Progenitor cell of endocrine pancreas (in vitro differentiated cells): ENCODE results near the gene VSIR. TPM values are rescaled to one million over a fixed set of nuclear protein-coding genes. Genes with fewer than 3 reads are reported as not detected.

Source experiments
- DNase-seq: peaks from one replicate; pipeline ENCODE4 v3.0.0; 2021; ENCODE audit warnings: low spot score; ENCODE audit not compliant: unreplicated experiment
- H3K27ac Mint-ChIP-seq: 2 replicates; pipeline ENCODE4 v1.8.0; 2021; ENCODE audit warnings: mild to moderate bottlenecking, moderate library complexity, mixed read lengths
- H3K27me3 Mint-ChIP-seq: 2 replicates; pipeline ENCODE4 v1.8.0; 2021; ENCODE audit warnings: mixed read lengths
- H3K36me3 Mint-ChIP-seq: 2 replicates; pipeline ENCODE4 v1.8.0; 2022; ENCODE audit warnings: mixed read lengths; ENCODE audit not compliant: insufficient read depth
- H3K4me1 Mint-ChIP-seq: 2 replicates; pipeline ENCODE4 v1.8.0; 2021; ENCODE audit warnings: low read depth, mixed read lengths
- H3K4me3 Mint-ChIP-seq: 2 replicates; pipeline ENCODE4 v1.8.0; 2021; ENCODE audit warnings: low read depth, mild to moderate bottlenecking, moderate library complexity, mixed read lengths
- H3K9me3 Mint-ChIP-seq: 2 replicates; pipeline ENCODE4 v1.8.0; 2021; ENCODE audit warnings: low read depth, mixed read lengths
- total RNA-seq: library from RNA; stranded (reverse); gene quantifications from 2 replicates; pipeline ENCODE4 v1.2.1, GENCODE V29; 2021
- TF ChIP-seq, protein P1 (sequence below): fragments of 200-600 bp; sonication (generic); IDR thresholded peaks from one replicate; pipeline ENCODE4 v1.5.0; 2021; ENCODE audit warnings: antibody characterized with exemption, mild to moderate bottlenecking; ENCODE audit not compliant: unreplicated experiment

Gene VSIR
- total RNA-seq, 1 donor from 2014 or later: 2.6 TPM

DNA sequence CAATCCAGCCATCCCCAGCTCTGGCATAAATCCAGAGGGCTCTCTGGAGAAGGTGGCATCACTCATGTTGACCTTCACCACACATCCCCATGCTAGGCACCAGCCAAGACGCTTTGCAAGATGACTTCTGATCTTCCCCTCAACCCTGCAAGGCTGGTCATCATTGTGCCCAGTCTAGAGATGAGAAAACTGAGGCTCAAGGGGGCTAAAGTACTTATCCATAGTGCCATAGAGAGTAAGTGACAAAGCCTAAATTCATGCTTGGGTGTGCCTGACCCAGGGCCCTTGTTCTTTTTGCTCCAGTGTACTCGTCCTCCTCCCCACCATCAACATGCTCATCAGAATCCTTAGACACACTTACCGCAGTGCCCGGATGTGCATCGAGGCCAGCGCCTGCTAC, 52.0 kb downstream of the VSIR start:
- Mint-ChIP-seq H3K27ac (no peak overlapping the region), H3K4me1 (peaks cover 3% of the 10 kb centered on the region), H3K9me3 (no peaks in the 10 kb centered on the region), H3K27me3 (peaks cover 20% of the 10 kb centered on the region), H3K36me3 (no peaks in the 10 kb centered on the region), H3K4me3 (no peak overlapping the region)
- no peak for DNase-seq
- TF ChIP-seq, protein P1, sequence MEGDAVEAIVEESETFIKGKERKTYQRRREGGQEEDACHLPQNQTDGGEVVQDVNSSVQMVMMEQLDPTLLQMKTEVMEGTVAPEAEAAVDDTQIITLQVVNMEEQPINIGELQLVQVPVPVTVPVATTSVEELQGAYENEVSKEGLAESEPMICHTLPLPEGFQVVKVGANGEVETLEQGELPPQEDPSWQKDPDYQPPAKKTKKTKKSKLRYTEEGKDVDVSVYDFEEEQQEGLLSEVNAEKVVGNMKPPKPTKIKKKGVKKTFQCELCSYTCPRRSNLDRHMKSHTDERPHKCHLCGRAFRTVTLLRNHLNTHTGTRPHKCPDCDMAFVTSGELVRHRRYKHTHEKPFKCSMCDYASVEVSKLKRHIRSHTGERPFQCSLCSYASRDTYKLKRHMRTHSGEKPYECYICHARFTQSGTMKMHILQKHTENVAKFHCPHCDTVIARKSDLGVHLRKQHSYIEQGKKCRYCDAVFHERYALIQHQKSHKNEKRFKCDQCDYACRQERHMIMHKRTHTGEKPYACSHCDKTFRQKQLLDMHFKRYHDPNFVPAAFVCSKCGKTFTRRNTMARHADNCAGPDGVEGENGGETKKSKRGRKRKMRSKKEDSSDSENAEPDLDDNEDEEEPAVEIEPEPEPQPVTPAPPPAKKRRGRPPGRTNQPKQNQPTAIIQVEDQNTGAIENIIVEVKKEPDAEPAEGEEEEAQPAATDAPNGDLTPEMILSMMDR: no peak

DNA sequence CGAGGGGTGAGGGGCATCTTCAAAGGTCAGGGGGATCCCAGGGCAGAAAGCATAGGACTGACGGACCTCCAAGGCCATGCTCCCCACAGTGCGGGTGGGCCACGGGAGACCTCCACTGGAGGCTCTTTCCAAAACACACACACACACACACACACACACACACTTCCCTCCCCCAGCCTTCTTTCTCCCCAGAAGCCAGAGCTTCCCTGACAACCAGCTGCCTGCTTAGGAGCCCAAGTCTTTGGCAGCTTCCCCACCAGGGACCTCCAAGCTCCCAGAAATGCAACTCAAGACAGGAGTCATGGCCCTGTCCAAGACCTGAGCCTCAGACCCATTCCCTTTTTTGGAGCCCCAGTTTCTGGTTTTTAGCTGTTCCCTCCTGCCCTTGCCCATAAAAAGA, 53.0 kb downstream of the VSIR start:
- TF ChIP-seq, protein P1: no peak
- Mint-ChIP-seq H3K4me3 (no peak overlapping the region), H3K27ac (no peak overlapping the region), H3K9me3 (no peaks in the 10 kb centered on the region), H3K36me3 (no peaks in the 10 kb centered on the region), H3K27me3 (peaks cover 20% of the 10 kb centered on the region), H3K4me1 (no peaks in the 10 kb centered on the region)
- DNase-seq: no peak

DNA sequence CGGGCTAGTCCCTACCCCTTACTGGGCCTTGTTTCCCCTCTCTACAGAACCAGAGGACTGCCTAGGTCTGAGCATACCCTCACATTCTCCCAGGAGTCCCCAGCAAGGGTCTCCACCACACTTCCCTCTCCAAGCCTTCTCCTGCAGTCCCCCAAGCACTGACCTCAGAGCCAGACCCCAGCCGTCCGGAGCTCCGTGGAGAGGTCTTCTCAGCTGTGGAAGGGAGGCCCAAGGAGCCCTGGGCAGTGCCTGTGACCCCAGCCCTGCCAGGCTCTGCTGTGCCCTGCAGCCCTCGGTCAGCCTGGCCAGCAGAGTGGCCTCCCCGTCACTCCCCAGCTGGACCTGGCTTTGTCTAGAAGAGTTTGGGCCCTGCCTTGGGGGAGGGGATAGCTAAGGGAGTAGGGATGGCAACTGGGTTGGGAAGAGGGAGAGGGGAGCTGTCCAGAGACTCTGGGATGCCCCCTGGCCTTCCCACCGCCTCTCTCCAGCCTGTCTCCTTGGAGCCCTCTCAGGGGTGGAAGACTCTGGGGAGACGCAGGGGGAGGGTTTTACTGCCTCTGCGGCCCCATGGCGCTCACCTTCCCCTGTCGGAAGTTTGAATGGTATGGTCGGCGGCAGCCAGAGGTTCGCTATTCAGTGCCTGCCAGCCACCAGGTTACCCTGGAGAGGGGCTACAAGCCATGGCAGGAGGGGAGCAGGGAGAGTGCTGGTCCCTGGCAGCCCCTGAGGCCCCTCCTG, 53.7 kb downstream of the VSIR start, which contains the start of gene C10orf105:
TSS of gene C10orf105 (minus strand) at position 315 of the 738 bp plus-strand sequence. CDS start 3,441 bp downstream, outside the sequence.
- no peak for DNase-seq
- Mint-ChIP-seq H3K4me3 (no peak within 1 kb of the TSS), H3K27ac (no peak within 1 kb of the TSS), H3K27me3 (peaks cover 20% of the 10 kb centered on the region), H3K9me3 (no peaks in the 10 kb centered on the region), H3K4me1 (no peaks in the 10 kb centered on the region), H3K36me3 (no peaks in the 10 kb centered on the region)
- TF ChIP-seq, protein P1: no peak

DNA sequence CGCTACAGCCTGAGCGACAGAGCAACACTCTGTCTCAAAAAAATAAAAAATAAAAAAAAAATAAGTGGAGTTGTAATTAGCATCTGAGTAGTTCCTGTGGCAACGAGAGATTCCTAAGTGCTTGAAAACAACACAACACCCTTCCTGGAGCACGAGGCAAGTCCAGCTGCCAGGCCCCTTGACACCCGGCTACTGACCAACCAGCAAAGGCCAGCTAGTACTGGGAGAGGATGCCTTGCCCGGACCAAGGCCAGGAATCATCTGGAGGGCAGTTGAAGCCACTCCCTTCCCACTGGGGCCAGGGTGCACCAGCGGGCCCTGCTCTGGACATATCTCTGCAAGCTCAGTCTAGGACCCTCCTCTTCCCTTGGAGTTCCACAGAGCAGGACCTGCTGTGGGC, 54.3 kb downstream of the VSIR start:
- H3K27ac Mint-ChIP-seq: no peak overlapping the region

DNA sequence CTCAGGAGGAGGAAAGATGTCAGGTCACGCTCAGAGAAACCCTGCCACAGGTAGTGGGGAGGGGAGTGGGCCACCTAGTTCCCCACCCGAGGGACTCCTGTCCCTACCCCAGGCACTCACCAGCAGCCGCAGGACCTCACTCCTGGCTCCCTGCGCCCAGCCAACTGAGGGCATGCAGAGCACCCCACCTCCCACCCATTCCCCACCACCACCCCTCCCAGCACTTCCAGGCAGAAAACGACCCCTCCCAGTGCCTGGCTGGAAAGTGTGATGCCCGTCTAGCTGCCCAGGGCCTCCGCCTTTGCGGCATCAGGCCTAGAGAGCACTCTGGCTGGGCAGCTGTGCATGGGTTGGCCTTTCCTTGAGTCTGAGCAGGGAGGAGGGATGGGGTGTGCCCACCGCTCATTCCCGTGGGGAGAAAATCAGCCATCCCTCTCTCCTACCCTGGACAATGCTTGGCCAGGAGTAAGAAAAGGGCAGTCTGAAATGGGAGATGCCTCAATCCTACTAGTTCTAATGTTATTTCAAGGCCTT, 55.1 kb downstream of the VSIR start:
- Mint-ChIP-seq H3K4me1 (no peaks in the 10 kb centered on the region), H3K36me3 (no peaks in the 10 kb centered on the region), H3K9me3 (no peaks in the 10 kb centered on the region), H3K27me3 (peaks cover 20% of the 10 kb centered on the region), H3K27ac (no peak overlapping the region), H3K4me3 (no peak overlapping the region)
- TF ChIP-seq, protein P1: no peak
- no peak for DNase-seq

More for the DNA sequence above, 54.3 kb downstream of the VSIR start:
- Mint-ChIP-seq H3K36me3 (no peaks in the 10 kb centered on the region), H3K4me3 (no peak overlapping the region), H3K27me3 (peaks cover 20% of the 10 kb centered on the region), H3K4me1 (no peaks in the 10 kb centered on the region), H3K9me3 (no peaks in the 10 kb centered on the region)
- DNase-seq: no peak
- TF ChIP-seq, protein P1: no peak
